NCI-H128 (cell line): Measurements from ENCODE around the gene PHKB.
"Not testable (repeated sequence)": the region's sequence is repeated elsewhere in the genome, so short reads cannot be mapped to it uniquely, and the experiment has no call there.

Experiments used
- DNase-seq: peaks from one replicate; lab custom pipeline; 2025; ENCODE audit not compliant: unreplicated experiment; lab: John Stamatoyannopoulos, UW

The PHKB gene

GRCh38 chr16:47504599-47504998 is 43.5 kb downstream of the PHKB start:
- DNase-seq: no peak

- no peak for DNase-seq
Measured at GRCh38 chr16:47506800-47507199, 45.7 kb downstream of the PHKB start.

GRCh38 chr16:47507701-47508100 is 46.6 kb downstream of the PHKB start:
- no peak for DNase-seq

- DNase-seq: no peak
Measured at GRCh38 chr16:47511882-47512281, 50.8 kb downstream of the PHKB start.

- no peak for DNase-seq
Measured at GRCh38 chr16:47519037-47519436, 57.9 kb downstream of the PHKB start.

GRCh38 chr16:47519546-47519945 is 58.4 kb downstream of the PHKB start:
- no peak for DNase-seq

- no peak for DNase-seq
Measured at GRCh38 chr16:47519996-47520679, 59.0 kb downstream of the PHKB start.

- no peak for DNase-seq
Measured at GRCh38 chr16:47523342-47524006, 62.3 kb downstream of the PHKB start.

GRCh38 chr16:47524007-47524405 is 62.9 kb downstream of the PHKB start:
- DNase-seq: no peak

- no peak for DNase-seq
Measured at GRCh38 chr16:47528431-47528830, 67.3 kb downstream of the PHKB start.

- no peak for DNase-seq
Measured at GRCh38 chr16:47533744-47534292, 72.7 kb downstream of the PHKB start.

GRCh38 chr16:47538472-47538871 is 77.3 kb downstream of the PHKB start:
- no peak for DNase-seq

GRCh38 chr16:47539707-47540670 is 78.9 kb downstream of the PHKB start:
- DNase-seq: not testable (repeated sequence)

GRCh38 chr16:47541135-47541534 is 80.0 kb downstream of the PHKB start:
- not testable (repeated sequence) for DNase-seq

GRCh38 chr16:47544255-47544654 is 83.1 kb downstream of the PHKB start:
- DNase-seq: not testable (repeated sequence)

- DNase-seq: not testable (repeated sequence)
Measured at GRCh38 chr16:47551185-47551584, 90.1 kb downstream of the PHKB start.

- not testable (repeated sequence) for DNase-seq
Measured at GRCh38 chr16:47551767-47552166, 90.6 kb downstream of the PHKB start.

- DNase-seq: no peak
Measured at GRCh38 chr16:47553853-47554564, 92.9 kb downstream of the PHKB start.

GRCh38 chr16:47554587-47554986 is 93.5 kb downstream of the PHKB start:
- DNase-seq: not testable (repeated sequence)

- DNase-seq: no peak
Measured at GRCh38 chr16:47561286-47561685, 100.2 kb downstream of the PHKB start.

GRCh38 chr16:47562366-47562765 is 101.2 kb downstream of the PHKB start:
- DNase-seq: no peak
